ENCODE data around the gene ZFX.
A peak's percentile ranks its signal among the peaks of the same experiment; 100 is the strongest.

Gene ZFX

DNA sequence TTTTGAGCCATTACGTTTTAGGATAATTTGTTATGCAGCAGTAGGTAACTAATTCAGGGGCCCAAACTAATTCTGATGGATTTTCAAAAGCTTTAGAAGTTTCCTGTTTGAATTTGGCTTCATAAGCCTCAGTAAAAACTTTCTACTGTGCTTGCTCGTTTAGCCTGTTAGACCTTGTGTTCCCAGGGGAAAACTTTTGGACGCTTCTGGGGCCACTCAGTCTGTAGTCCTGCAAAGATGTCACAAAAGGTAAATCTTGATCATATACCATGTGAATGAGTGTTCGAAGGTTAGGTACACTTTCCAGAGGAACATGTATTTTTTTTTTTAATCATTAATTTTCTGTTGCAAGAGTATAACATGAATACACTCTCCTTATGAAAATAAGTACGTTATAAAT is 93.7 kb downstream of the ZFX start:
- DNase-seq, result no peak

DNA sequence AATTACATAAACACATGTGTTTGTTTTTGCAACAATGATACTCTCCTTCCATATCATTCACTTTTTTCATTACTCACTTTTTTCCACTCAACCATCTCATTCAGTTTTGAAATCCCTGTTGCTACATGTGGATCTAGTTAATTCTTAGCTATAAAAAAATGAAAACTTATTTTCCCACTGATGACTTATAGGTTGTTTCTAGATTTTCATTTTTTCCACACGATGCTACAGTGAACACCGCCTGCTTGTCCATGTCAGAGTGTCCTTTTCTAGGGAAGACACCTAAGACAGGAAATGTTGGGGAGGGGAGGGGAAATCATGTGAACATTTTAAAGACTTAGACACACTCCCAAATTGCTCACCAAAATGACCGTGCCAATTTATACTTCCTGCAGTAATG is 94.2 kb downstream of the ZFX start:
- DNase-seq, result peak; percentile 35

DNA sequence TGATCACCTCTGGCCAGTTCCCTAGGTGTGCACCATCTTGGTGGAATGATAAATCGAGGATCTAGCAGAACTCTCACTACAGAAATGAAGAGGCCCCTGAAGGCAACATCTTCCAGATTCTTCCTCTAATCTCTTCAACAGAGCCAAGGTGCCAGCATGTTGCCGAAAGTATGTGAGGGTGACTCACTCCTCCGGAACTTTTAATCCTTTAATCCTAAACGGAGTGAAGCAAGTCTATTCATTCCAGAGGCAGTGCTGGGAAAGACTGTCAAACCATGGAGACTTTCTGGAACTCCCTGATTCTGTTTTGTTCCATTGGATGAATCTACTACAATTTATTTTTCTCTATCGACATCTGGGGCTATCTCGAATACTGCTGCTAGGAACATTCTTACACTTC is 95.7 kb downstream of the ZFX start:
- peak; percentile 74 for DNase-seq

DNA sequence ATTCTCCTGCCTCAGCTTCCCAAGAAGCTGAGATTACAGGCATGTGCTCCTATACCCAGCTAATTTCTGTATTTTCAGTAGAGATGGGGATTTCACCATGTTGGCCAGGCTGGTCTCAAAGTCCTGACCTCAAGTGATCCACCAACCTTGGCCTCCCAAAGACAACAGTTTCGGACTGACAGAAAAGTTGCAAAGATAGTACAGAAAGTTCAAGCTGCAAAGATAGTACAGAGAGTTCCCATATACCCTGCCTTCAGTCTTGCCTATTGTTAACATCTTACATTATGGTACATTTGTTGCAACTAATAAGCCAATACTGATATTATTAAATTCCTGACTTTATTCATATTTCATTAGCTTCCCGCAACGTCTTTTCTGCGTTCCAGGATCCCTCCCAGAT is 98.5 kb downstream of the ZFX start:
- DNase-seq, result no peak

DNA sequence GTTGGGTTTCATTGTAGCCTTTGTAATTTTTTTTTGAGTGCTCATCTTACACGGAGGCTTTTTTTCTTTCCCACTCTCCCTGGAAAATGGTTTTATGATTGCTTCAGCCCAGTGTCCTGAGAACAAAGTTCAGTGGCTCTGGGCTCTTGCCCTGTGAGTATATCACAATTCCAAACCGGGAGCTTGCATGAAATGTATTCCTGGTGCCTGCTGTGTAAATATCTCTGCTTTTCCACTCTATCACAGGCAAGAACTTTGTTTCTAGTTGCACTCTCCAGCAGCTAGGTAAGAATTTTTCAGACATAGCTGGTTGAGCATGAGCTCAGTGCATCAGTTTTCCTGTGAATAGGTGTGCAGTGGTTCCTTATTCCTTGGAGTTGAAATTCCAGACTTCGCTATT is 103.5 kb downstream of the ZFX start:
- no peak for DNase-seq

DNA sequence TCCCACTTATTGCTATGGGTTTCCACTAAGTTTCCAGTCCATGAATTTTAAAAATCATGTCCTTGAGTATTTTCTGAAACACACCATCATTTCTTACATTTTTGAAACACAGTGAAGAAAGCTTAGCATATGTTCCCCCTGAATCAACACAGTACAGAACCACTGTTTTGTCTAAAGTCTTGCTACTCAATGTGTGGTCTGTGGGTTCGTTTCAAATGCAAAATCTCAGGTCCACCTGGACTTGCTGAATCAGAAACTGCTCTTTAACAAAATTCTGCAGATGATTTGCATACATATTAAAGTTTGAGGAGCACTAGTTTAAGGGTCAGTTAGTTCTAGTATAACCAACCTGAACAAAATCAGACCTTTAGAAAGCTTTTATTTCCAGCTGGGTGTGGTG is 103.9 kb downstream of the ZFX start:
- DNase-seq, result no peak

DNA sequence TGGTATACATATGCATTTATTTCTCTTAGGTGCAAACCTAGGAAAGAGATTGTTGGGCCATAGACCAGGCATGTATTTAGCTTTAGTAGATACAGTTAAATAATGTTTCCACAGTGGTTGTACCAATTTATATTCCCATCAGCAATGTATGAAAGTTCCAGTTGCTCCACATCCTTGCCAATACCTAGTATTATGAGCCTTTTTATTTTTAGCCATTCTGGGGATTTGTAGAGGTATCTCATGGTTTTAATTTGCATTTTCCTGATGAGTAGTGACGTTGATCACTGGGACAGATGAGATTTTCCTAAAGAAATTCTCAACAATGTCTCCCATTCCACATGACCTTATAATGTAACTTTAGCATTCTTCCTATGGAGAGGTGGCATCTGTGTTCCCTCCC is 107.5 kb downstream of the ZFX start:
- no peak for DNase-seq

DNA sequence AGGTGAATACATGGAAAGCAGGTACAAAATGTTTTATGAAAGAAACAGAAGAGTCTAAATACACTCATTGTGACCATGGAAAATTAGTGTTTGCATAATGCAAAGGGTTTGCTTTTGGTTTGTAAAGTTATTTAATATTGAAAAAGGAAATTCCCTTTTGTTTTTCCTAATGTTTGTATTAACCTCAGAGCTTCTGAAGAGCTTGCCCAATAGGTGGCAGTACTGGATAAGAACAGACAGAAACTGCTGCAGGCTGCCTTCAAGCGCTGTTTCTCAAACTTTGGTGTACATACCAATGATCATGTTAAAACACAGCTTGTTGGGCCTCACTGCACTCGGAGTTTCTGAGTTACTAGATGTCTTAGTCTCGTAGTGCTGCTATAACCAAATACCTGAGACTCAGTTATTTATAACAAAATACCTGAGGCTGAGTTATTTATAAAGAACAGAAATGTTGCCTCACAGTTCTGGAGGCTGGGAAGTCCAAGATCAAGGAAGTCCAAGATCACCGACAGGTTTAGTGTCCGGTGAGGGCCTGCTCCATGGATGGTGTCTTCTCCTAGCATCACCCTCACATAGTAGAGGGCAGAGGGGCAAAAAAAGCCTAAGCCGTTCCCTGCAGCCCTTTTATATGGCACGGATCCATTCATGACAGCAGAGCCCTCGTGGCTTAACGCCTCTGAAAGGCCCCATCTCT is 110.2 kb downstream of the ZFX start:
- DNase-seq, result peak; percentile 65

DNA sequence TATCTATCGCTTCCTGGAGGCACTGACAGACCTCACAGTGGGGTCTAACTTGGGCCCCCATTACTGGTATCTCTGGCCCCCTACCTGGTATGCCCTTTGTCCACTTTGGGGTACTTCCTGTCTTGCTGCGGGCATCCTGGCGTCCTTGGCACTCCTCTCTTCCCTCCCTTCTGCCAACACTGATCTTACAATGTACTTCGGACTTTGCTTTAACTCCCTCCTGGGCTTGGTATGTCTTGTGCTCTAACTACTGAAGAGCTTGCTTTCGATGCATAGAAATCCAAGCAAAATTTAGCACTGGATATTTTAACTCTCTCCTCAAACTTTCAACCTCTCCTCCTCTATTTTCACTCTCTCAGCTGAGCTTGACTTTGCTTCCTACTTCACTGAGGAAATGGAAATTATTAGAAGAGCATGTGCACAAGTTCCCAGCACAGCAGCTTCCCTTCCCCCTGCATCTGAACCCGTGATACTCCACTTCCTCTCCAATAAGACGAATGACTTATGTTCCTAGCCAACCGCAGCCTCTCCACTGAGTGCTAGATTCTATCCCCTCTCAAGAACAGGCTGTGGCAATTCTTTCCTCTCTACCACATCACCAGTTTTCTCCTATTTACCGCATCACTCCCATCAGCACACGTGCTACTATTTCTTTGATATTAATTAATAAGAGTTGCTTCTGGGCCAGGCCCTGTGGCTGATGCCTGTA is 111.5 kb downstream of the ZFX start:
- peak; percentile 68 for DNase-seq

DNA sequence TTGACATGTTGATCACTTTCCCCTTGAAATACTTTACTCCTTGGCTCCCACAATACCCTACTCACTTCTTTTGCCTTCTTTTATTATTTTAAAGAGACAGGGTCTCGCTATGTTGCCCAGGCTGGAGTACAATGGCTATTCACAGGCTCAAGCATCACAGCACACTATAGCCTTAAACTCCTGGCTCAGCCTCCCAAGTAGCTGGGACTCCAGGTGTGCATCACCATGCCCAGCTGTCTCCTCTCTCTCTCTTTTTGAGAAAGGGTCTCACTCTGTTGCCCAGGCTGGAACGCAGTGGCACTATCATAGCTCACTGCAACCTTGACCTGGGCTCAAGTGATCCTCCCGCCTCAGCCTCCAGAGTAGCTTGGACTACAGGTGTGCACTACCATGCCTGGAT is 112.8 kb downstream of the ZFX start:
- no peak for DNase-seq

DNA sequence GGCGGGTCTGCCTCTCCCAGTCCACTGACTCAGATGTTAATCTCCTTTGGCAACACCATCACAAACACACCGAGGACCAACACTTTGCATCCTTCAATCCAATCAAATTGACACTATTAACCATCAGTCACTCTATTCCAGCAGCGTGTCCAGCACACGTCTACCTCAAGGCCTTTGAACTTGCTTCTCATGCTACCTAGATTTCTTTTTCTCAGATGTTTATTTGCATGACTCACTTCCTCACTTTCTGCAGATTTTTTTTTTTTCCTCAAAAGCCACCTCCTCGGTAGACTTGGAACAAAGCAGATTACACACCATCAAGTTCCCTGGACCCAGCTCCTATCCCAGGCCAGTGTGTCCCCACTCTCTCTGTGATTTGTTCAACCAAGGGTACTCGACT is 114.9 kb downstream of the ZFX start:
- no peak for DNase-seq

Data from fibroblast of skin of right biceps (primary cell).